HT-29 (cell line): Measurements from ENCODE around the gene NME9. TPM values are rescaled to one million over a fixed set of nuclear protein-coding genes. Genes with fewer than 3 reads are reported as not detected.
"Not testable (repeated sequence)": the region's sequence is repeated elsewhere in the genome, so short reads cannot be mapped to it uniquely, and the experiment has no call there.

Experiments used
- DNase-seq: peaks from one replicate; pipeline ENCODE4 v3.0.0-alpha.2; 2015; ENCODE audit warnings: low spot score
- total RNA-seq: library from RNA; depleted of rRNA; stranded (reverse); fragments of >200 nt; shearing (Covaris generic); gene quantifications from 2 replicates; pipeline ENCODE4 v1.2.3, GENCODE V29; 2014; rRNA removed

The NME9 gene, protein sequence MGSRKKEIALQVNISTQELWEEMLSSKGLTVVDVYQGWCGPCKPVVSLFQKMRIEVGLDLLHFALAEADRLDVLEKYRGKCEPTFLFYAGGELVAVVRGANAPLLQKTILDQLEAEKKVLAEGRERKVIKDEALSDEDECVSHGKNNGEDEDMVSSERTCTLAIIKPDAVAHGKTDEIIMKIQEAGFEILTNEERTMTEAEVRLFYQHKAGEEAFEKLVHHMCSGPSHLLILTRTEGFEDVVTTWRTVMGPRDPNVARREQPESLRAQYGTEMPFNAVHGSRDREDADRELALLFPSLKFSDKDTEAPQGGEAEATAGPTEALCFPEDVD
- total RNA-seq = 0.21 TPM in 1 of 2 replicates, not detected in the other

DNA sequence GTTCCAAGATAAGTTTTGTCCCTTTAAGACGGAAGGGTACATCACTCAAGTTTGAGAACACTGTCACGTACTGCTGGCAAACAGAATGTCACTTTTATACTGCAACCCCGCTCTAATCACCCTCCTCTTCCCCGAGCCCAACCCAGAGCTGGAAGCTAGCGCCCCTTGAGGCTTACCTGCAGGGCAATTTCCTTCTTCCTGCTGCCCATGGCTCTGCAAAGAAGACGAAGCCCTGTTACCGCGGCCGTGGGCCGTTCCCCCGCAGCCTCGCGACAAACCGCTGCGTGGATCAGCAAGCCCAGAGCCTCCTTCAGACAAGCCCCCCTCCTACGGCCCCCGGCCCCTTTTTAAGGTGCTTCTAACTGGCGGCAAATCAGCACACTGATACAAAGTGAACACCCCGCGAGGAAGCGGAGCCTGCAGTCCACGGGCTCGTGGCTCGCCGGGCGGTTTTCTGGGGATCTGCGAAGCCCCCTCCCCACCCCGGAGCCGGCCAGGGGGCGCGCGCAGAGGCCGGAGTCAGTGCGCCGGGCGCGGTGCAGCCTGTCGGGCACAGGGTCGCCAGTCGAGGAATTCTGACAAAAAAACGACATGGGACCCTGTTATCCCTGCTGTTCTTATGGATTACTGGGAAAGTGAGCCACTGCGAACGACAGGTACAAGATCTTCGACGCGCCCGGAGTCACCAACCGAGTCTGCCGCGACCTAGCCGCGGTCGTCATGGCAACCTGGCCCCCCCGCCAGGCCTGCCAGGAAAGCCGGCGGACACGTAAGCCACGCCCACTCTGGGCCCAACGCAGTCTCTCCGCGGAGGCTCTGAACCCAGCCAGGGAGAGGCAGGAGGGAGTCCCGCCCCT lies at the start of gene NME9:
TSS of gene NME9 (minus strand) at position 725 of the 857 bp plus-strand sequence. CDS start at position 209, 516 bp downstream.
- DNase-seq = peak; percentile 66

DNA sequence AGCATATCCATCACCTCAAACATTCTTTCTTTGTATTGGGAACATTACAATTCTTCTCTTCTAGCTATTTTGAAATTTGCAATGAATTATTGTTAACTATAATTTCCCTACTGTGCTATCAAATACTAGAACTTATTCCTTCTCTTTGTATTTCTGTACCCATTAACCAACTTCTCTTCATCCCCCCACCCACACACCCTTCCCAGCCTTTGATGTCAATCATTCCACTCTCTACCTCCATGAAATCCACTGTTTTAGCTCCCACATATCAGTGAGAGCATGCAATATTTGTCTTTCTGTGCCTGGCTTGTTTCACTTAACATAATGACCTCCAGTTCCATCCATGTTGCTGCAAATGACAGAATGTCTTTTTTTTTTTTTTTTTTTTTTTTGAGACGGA lies 49.3 kb upstream of the NME9 start:
- DNase-seq = no peak

DNA sequence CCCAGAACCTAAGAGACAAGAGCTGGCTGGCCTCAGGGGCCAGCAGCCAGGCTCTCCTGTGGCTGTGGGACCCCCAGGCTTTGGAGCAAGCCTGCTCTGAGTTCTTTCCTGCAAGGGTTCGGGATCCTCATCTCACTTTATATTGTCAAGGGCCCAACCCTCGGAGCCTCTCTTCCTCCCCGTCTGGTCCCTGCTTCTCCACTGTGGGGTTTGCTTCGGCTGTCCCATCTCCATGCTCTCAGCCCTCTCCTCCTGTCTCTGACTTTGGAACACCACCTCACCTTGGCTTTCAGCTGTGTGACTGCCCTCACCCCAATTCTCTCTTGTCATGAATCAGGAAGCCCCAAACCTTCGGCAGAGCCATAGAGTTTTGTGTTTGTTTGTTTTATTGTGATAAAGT lies 48.7 kb upstream of the NME9 start:
- DNase-seq = no peak

DNA sequence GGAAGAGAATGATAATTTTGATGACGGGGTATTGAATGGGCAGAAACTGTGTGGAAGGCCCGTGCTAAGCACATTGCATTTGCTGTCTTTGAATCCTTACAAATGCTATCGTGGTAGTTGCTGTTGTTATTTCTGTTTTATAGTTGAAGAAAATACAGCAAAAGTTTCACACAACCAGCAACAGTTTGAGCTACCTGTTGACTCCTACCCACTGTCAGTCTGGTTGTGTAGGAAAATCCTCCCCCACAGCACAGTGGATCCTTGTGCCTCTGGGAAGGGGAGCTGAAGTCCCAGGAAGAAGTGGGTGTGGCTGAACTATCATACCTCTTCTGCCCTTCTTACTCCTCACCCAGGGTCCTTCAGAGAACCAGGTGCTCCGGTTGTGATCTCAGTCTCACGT lies 48.2 kb upstream of the NME9 start:
- no peak for DNase-seq

DNA sequence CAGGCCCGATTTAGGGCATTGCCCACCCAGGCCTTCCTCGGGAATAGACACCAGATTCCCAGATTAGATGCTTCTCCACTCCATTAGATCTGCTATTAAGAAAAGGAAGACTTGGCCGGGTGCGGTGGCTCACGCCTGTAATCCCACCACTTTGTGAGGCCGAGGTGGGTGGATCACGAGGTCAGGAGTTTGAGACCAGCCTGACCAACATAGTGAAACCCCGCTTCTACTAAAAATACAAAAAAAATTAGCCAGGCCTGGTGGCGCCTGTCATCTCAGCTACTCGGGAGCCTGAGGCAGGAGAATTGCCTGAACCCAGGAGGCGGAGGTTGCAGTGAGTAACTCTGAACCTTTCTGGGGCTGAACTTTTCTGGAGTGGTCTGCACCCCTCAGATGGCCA lies 47.6 kb upstream of the NME9 start:
- not testable (repeated sequence) for DNase-seq

DNA sequence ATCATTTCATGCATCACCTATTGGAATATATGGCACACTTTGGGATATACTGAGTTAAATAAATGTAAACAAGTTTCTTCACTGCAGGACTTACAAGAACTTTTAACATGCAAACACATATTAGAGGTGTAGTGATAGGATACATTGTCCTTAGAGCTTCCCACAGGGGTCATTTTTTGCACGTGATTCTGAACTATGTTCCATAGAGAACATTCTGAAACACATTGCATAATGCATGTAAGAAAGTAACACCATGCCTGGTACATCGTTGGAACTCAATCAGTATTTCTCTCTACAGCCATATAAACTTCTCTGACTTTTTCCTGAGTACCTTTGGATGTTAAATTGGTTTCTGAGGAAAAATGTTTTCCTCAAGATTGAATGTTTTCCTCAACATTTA lies 47.0 kb upstream of the NME9 start:
- no peak for DNase-seq

DNA sequence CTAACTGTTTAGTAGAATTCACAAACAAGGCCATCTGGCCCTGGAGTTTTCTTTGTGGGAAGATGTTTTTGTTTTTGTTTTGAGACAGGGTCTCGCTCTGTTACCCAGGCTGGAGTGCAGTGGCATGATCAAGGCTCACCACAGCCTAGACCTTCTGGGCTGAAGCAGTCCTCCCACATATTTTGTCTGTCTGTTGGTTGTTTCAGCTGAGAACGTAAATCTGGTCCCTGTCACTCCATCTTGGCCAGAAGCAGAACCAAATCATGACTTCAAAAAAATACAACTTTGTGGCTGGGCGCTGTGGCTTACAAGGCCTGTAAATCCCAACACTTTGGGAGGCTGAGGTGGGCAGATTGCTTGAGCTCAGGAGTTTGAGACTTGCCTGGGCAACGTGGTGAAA lies 45.8 kb upstream of the NME9 start:
- DNase-seq = no peak

DNA sequence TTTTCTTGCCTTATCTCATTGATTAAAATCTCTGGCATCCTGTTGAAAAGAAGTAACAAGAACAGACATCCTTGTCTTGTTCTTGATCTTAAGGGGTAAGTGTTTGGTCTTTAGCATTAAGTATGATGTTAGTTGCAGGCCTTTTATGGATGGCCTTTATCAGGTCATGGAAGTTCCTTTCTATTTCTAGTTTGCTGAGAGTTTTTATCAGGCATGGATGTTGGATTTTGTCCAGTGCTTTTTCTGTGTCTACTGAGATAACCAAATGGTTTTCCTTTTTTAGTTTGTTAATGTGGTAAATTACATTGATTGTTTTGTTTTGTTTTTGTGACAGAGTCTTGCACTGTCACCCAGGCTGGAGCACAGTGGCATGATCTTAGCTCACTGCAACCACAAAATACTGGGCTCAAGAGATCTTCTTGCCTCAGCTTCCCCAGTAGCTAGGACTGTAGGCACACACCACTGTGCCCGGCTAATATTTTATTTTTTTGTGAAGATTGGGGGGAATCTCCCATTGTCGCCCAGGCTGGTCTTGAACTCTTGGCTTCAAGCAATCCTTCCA lies 45.0 kb upstream of the NME9 start:
- no peak for DNase-seq

DNA sequence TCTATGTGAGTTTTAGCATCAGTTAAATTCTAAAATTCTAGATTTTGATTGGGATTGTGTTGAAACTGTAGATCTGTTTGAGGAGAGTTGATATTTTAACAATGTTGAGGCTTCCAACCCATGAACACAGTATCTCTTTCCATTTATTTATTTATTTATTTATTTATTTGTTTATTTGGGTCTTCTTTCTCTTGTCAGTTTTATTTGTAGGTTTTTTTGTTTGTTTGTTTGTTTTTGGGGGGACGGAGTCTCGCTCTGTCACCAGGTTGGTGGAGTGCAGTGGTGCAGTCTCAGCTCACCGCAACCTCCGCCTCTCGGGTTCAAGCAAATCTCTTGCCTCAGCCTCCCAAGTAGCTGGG lies 44.1 kb upstream of the NME9 start:
- no peak for DNase-seq

DNA sequence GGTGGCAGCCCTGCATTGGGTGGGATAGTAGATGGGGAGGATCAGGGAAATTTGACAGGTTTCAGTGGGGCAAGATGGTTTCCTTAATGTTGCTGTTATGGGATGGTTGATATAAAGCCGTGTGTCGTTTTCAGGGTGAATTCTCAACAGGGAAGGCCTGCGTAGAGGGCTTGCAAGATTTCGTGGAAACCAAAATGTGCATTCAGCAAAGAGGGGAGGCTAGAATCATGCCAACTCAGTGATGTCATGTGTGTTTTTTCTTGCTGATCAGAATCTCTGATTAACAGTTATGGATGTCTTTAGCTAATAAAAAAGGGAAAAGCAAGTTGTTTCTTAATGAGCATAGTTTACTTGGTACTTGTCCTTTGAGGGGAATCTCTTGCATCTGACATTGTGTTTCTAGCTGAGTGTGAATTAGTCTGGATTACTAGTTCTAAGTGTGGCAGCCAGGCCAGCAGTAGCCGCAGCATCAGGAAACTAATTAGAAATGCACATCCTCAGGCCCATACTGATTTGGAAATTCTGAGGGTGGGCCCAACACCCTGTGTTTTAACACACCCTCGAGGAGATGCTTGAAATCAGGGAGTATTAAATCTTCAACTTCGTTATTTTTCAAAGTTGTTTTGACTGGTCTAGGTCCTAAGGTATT lies 43.6 kb upstream of the NME9 start:
- no peak for DNase-seq

DNA sequence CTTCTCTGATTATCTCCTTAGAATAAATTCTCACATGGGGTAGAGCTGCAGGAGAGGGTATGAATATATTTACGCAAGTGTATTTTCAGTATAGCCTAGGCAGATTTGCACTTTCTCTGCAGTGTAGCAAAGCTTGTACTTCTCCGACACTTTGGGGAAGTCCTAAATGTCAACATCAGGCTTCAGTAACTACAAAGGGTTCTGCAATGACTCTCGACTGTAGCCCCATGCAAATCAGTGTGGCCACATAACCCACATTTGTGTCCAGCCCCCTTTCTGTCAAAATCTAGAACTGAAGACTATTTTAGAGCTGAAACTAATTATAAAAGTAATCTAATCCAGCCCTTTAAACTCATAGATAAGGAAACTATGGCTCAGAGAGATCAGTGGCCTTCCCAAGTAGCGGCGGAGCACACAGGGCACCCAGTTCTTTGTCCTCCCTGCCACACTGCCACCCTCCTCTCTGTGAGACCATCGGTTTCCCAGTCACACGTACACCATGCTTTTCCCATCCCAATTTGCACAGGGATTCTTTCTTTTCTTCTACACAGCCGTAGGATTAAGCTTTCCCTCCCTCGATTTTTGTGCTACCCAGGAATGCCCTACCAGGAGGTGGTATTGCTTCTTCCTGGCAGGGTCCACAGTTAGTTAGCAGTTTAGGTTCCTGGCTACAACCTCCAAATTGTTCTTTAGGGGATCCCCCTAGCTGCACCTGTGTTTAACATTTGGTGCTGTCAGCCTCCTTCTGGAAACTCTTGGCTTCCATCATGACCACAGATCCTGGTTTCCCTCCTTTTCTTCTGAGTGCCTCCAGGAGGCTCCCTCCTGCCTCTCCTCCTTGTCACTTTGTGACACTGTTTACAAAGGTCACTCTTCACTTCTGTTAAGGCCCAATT lies 41.7 kb upstream of the NME9 start:
- no peak for DNase-seq

DNA sequence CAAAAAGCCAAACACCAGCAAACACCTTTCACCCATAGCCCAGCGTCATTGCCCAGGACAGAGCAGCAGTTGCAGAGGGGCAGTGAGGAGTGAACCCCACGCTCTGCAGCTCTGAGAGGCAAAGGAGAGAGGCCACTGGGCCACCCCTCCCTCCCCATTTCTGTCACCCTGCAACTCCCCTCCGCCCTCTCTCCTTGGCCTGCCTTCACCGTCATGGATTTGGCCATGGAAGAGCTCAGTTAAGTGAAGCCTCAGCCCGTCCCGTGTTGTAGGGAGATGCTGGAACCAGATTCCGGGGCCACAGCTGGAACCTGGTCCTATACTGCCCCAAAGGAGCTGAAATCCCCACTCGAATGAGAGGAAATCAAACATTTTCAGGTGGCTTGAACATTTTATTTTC lies 40.7 kb upstream of the NME9 start:
- DNase-seq = no peak

DNA sequence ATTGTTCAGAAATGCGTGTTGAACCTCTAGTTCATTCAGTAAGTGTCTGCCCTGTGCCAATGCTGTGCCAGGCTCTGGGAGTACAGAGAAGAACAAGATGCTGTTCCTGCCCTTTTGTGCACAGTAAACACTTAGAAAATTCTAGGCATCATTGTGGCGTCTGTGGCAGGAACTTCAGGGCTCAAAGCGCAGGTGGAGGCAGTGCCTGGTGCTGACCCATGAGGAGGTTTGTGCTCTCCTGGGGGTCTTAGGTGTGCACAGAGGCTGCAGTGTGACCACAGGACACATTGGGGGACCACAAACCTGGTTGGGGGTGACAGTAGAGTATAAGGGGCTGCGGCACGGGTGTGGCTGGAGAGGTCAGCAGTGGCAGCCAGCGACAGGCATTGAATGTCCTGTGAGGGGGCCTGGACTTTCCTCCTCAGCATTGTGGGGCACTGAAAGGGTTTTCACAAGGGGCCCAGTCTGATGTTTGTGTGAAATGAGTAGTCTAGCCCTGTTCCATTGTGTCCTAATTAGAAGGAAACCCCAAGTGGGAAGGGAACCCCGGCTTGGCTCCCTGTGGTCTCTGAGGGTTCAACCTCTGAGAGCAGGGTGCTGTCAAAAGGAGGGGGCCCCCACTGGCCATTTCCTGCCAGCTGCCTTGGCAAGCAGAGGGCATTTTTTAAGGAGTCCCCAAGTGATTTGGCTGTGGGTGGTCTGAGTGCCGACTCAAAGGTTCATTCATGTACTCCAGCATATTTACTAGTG lies 39.7 kb upstream of the NME9 start:
- no peak for DNase-seq

DNA sequence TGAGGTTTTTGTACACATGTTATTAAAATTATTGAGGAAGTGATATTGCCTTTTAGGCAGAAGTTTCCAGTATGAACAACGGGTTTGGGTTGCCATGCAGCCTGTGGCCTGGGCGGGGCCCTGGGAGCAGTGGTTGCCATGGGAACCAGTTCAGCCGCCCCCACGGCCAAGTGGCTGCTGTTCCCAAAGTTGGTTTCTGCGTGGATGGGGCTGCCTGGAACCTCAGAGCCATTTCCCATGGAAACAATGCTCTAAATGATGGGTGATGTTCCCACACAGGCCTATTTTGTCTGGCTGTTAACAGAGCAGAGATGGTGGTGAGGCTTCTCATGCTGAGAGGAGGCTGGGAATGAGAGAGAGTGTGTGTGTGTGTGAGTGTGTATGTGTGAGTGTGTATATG lies 38.3 kb upstream of the NME9 start:
- no peak for DNase-seq

DNA sequence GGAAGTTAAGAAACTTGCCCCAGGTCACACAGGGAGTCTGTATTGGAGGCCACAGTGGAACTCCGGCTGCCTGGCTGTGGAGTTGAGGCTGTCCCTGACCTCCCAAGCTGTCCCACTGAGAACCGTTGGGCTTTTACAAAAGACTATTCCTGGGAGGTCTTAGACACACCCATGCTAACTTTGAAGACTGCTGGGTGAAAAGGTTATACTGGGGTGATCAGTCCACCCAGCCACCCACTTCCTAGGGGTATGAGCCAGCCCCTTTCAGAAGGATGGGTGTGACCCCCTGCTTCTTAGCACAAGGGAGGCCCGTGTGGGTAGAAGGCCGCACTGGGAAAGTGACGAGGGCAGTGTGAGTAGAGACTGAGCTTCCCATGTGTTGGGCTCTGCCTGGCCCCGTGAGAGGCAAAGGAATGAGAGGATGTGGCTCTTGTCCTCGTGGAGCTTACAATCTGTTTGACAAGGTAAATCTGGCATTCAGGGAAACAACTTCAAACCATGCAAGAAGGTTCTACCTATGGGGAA lies 37.7 kb upstream of the NME9 start:
- DNase-seq = no peak

DNA sequence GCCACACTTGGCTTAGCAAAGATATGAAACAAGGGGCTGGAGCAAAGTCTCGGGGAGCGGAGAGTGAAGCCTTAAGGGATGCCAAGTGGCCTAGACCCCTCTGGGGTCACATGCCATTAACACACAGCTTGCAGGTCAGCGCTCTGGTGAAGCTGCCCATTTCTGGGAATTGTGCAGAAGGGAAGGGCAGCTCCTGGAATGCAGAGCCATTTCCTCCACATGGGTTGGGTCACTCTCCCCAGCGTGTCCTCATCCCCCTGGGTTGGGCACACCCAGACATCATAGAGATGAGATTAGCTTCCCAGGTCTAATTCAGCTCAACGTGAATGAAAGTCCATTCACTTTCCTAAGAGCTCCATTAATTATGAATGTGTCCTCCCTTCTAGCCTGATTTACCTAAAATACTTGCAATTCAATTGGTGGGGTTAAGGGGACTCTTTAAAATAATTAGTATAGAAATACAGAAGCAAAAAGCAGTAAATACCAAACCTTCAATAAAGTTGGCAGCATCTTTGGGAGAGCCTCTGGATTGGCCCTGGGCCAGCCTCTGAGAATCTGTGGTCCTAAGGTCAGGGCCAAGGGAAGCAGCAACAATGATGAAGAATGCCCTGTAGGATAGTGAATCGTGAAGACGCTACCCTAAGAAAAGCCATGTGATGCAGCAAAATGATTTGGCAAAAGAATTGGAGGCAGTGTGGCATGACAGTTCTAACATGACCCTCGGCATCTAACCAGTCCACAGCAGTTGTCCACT lies 36.5 kb upstream of the NME9 start:
- no peak for DNase-seq

DNA sequence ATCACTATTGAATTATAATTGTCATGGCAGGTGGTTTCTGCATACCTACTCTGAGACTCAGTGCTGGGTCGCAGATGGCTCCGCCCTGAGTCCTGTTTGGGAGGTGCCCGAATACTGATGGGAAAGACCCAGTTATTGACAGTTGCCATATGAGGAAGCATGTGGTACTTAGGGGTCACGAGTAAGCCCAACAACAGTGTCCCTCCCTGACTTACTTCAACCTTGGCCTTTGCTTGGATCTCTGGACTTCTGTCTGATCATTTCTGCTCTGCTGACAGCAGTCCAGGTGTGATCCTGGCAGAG lies 35.6 kb upstream of the NME9 start:
- DNase-seq = no peak

DNA sequence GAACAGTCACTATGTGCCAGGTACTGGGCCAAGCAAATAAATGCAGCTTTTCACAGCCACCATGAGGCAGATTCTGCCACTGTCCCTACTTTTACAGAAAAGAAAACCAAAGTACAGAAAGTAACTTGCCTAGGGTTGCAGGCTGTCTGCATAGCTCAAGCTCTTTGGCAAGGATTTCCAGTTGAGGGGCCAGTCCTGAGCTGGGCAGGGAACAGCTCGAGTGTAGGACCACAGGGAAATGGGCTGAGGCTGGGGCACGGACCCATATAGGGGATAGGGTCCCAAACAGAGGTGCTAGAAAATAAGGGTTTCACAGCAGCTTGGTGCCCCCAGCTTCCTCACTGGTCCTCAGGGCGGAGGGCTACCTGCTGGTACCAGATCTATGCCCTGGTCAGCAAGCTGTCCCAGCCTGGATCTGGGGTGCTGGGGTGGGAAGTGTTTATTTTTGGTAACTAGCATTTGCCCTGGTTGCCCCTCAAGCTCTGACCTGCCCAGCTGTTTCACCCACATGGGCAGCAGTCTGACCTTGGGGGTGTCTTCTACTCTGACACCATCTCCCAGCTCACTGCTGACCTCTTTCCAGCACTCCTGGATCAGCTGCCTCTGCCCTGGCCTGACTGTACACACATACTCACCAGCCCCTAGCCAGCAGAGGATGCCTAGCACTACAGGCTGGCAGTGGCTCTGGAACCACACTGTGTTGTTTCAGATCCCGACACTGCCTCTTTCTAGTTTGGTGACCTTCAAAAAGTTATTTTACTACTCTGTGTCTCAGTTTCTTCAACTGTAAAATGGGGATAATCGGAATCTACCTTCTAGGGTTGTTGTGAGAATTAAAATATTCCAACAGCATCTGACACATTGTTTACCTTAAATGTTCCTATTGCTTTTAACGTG lies 35.0 kb upstream of the NME9 start:
- no peak for DNase-seq

DNA sequence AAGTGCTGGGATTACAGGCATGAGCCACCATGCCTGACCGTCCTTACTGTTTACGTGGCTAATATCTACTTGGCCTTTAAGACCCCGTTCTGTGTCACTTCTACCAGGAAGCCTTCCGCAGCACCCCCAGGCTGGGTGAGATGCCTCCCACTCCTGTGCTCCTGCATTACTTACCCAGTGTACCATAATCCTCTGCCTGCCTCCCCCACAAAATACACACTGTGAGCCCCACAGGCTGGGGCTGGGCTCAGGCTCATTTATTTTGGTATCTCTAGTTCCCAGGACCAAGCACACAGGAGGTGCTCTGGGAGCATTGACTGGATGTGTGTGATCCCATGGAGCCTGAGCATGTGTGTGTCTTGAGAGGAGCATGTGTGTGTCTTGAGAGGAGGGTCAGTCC lies 33.7 kb upstream of the NME9 start:
- no peak for DNase-seq
